ENCODE results near the gene NT5M. TPM values are rescaled to one million over a fixed set of nuclear protein-coding genes. Genes with fewer than 3 reads are reported as not detected.

Gene NT5M
- total RNA-seq, 1 donor, result 5.5 TPM

DNA sequence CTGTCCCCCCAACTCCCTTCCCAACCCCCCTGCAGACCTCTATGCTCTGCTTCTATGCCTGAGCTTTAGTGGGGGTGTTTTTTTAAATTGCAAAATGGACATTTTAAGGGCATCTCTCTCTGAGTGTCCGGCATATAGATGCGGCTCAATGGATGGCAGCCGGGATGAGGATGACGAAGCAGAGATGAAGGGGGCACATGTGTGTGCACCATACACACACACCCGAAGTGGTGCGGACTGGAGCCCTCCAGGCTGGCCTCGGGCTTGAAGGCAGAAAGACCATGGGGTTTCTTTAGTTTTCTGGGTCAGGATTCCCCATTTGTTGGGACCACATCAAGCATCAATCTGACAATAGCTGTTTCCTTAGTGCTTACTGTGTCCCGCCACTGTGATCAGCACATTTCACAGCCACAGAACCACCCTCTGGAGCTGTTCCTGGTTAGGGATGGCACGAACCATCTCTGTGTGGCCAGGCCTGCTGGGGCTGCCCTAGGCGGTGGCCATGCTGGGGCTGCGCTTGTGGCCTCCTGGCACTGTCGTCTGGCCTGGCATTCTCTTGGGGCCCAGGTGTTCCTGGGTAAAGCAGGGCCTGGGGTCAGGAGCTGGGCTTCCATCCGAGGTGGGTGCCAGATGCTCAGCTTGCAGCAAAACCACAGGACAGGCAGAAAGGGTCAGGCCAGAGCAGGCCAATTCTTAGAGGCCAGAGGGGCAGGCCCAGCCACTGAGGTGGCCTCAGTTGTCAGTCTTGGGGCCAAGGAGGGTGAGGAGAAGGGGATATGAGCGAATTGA is 49.9 kb downstream of the NT5M start:
- H3K27me3 ChIP-seq (ENCODE audit: insufficient read depth, low read length), result no peaks in the 10 kb centered on the region
- no peaks in the 10 kb centered on the region for H3K4me1 ChIP-seq (ENCODE audit: insufficient read depth, low read length)
- H3K4me3 ChIP-seq (ENCODE audit: low read length), result no peak overlapping the region
- no peaks in the 10 kb centered on the region for H3K9me3 ChIP-seq (ENCODE audit: low read depth, low read length)

DNA sequence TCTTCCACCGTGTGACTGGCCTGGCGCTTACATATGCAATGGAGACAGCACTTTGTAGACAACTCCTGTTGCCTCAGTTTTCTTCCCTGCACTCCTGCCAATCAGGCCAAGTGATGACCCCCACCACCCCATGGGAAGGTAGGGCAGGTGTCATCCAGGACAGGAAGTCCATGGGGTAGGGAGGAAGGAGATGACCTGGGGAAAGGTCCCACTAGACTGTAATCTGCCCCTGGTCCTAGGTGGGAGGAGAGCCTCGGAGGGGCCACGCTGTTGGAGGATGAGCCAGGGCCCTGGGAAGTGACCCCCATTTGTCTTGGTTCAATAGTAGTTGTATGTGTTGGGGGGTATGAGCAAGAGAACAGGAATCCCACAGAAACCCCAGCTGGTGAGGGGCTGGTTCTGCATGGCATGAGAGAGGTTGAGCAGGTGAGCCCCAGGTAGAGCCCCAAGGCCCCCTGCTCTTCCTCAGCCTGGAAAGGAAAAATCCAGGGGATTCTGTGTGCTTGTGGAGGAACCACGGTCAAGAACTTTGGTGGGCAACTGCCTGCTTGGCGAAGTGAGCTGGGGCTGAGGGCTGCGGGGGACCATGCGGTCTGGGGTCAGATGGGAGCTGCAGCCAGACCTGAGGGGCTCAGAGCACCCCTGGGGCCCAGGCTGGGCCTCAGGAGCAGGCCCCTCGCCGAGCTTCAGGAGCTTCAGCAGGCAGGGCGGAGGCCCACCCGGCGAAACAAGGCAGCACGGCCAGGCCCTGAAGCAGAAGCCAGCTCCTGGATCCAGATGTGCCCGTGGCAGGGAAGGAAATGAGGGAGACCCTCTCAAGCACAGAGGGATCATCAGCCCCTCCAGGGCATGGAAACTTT is 50.7 kb downstream of the NT5M start:
- Histone ChIP-seq H3K27me3 (ENCODE audit: insufficient read depth, low read length) (no peaks in the 10 kb centered on the region), H3K4me3 (ENCODE audit: low read length) (no peak overlapping the region), H3K4me1 (ENCODE audit: insufficient read depth, low read length) (no peaks in the 10 kb centered on the region), H3K9me3 (ENCODE audit: low read depth, low read length) (no peaks in the 10 kb centered on the region)

GRCh38 chr17:17354560-17355349 is 51.6 kb downstream of the NT5M start:
- Histone ChIP-seq H3K4me3 (ENCODE audit: low read length) (no peak overlapping the region), H3K9me3 (ENCODE audit: low read depth, low read length) (no peaks in the 10 kb centered on the region), H3K4me1 (ENCODE audit: insufficient read depth, low read length) (no peaks in the 10 kb centered on the region), H3K27me3 (ENCODE audit: insufficient read depth, low read length) (no peaks in the 10 kb centered on the region)

- Histone ChIP-seq H3K27me3 (ENCODE audit: insufficient read depth, low read length) (no peaks in the 10 kb centered on the region), H3K4me1 (ENCODE audit: insufficient read depth, low read length) (no peaks in the 10 kb centered on the region), H3K4me3 (ENCODE audit: low read length) (no peak overlapping the region), H3K9me3 (ENCODE audit: low read depth, low read length) (no peaks in the 10 kb centered on the region)
Measured at GRCh38 chr17:17355426-17355825, 52.3 kb downstream of the NT5M start.

DNA sequence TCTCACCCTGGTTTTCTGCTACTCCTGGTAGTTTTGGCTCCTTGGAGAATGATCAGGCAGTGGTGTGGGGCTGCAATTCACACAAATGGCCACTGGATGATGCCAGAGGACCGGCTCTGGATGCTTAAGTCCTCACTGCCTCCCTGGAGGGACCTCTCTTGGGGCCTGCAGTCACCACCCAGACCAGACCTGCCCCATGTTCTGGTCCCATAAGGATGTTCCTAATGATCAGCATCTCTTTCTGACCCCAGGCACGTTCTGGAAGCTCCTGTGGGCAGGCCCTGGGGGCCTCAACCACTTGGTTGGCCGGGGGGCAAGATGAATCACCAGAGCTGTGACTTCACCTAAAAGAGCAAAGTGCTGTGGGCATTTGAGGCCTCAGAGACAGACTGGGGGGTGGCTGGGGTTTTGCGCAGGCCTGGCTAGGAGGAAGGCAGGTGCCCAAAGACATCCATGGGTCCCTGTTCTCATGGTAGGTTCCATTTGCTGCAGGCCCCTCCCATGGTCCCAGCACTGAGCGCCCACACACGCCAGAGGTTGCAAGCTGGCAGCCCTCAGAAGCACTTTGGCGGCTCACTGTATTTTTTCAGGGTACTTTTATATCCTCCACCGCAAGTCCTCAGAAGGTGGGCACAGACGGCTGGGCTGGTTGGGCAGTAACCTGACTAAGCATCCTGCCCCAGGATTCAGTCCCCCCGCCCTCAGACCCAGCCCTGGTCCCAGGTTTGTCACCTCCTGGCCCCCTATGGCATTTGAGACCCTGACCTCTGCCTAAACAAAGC is 53.2 kb downstream of the NT5M start:
- Histone ChIP-seq H3K4me3 (ENCODE audit: low read length) (no peak overlapping the region), H3K27me3 (ENCODE audit: insufficient read depth, low read length) (no peaks in the 10 kb centered on the region), H3K9me3 (ENCODE audit: low read depth, low read length) (no peaks in the 10 kb centered on the region), H3K4me1 (ENCODE audit: insufficient read depth, low read length) (no peaks in the 10 kb centered on the region)

DNA sequence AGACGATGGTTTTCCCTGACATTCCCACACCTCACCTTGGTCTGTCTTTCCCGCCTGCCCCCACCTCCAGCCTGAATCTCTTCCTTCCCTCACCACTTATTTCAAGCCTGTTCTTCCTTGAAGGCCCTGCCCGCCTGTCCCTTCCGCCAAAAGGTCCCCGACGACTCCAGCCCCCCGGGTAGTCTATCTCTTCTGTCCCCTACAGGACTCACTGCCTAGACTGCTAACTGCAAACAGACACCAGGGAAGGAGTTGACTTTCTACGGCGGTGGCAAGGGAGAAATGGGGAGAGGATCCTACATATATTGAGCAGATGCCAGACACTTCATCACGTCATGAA is 53.7 kb downstream of the NT5M start:
- no peak overlapping the region for H3K4me3 ChIP-seq (ENCODE audit: low read length)
- H3K9me3 ChIP-seq (ENCODE audit: low read depth, low read length), result no peaks in the 10 kb centered on the region
- H3K4me1 ChIP-seq (ENCODE audit: insufficient read depth, low read length), result no peaks in the 10 kb centered on the region
- H3K27me3 ChIP-seq (ENCODE audit: insufficient read depth, low read length), result no peaks in the 10 kb centered on the region

- Histone ChIP-seq H3K4me1 (ENCODE audit: insufficient read depth, low read length) (no peaks in the 10 kb centered on the region), H3K9me3 (ENCODE audit: low read depth, low read length) (no peaks in the 10 kb centered on the region), H3K27me3 (ENCODE audit: insufficient read depth, low read length) (no peaks in the 10 kb centered on the region), H3K4me3 (ENCODE audit: low read length) (no peak overlapping the region)
Measured at GRCh38 chr17:17358060-17358751, 55.0 kb downstream of the NT5M start.

DNA sequence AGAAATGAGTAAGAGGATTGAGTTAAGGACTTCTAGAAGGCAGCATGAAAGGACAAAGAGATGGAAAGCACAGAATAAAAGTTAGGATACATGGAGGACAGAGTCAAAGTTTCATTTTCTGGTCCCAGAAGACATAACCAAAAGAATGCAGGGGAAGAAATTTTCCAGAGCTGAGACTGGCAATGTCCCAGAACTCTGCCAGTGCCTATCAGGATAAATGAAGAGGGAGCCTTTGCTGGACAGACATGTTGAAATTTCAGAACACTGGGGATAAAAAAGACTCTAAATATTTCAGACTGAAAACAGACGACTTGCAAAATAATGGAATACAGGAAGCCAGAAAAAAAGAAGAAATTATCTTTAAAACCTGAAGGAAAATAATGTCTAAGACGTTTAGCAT is 55.7 kb downstream of the NT5M start:
- Histone ChIP-seq H3K9me3 (ENCODE audit: low read depth, low read length) (no peaks in the 10 kb centered on the region), H3K27me3 (ENCODE audit: insufficient read depth, low read length) (no peaks in the 10 kb centered on the region), H3K4me1 (ENCODE audit: insufficient read depth, low read length) (no peaks in the 10 kb centered on the region), H3K4me3 (ENCODE audit: low read length) (no peak overlapping the region)

- H3K4me1 ChIP-seq (ENCODE audit: insufficient read depth, low read length), result no peaks in the 10 kb centered on the region
- H3K27me3 ChIP-seq (ENCODE audit: insufficient read depth, low read length), result no peaks in the 10 kb centered on the region
- no peaks in the 10 kb centered on the region for H3K9me3 ChIP-seq (ENCODE audit: low read depth, low read length)
- no peak overlapping the region for H3K4me3 ChIP-seq (ENCODE audit: low read length)
Measured at GRCh38 chr17:17359271-17359670, 56.1 kb downstream of the NT5M start.

DNA sequence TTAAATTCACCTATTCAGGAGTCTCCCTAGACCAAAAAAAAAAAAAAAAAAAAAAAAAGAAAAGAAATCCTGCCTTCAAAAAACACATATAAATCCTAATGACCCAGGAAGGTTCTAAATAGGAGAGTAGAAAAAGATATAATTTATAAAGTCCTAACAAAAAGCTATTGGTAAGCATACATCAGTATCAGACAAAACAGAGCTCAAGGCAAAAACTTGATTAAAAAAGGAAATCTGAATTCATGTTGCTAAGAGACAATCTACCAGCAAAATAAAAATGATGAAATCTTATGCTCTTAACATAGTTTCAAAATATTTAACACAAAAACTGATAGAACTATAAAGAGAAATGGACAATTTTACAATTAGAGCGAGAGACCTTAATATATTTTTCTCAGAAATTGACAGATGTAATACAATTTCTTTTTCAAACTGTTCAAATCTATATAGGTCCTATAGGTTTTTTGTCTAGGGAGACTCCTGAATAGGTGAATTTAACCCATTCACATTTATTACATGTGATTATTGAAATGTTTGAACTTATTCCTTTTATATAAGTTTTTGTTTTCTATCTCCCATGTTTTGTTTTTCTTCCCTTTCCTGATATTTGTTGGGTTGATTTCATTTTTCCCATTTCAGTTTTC is 57.0 kb downstream of the NT5M start:
- Histone ChIP-seq H3K4me3 (ENCODE audit: low read length) (no peak overlapping the region), H3K9me3 (ENCODE audit: low read depth, low read length) (no peaks in the 10 kb centered on the region), H3K27me3 (ENCODE audit: insufficient read depth, low read length) (no peaks in the 10 kb centered on the region), H3K4me1 (ENCODE audit: insufficient read depth, low read length) (no peaks in the 10 kb centered on the region)

DNA sequence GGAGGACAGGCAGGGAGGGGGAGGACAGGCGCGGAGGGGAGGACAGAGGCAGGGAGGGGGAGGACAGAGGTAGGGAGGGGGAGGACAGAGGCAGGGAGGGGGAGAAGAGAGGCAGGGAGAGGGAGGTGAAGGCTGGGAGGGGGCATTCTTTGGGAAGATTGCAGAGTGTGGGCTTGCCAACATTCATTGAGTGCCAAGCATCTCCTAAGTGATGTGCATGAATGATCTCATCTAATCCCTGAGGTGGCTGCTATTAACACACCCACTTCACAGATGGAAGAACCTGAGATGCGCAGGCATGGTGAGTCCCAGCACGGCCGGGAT is 58.3 kb downstream of the NT5M start:
- no peaks in the 10 kb centered on the region for H3K9me3 ChIP-seq (ENCODE audit: low read depth, low read length)
- no peaks in the 10 kb centered on the region for H3K27me3 ChIP-seq (ENCODE audit: insufficient read depth, low read length)
- no peaks in the 10 kb centered on the region for H3K4me1 ChIP-seq (ENCODE audit: insufficient read depth, low read length)
- H3K4me3 ChIP-seq (ENCODE audit: low read length), result no peak overlapping the region

- no peaks in the 10 kb centered on the region for H3K9me3 ChIP-seq (ENCODE audit: low read depth, low read length)
- H3K4me3 ChIP-seq (ENCODE audit: low read length), result no peak overlapping the region
- H3K27me3 ChIP-seq (ENCODE audit: insufficient read depth, low read length), result no peaks in the 10 kb centered on the region
- no peaks in the 10 kb centered on the region for H3K4me1 ChIP-seq (ENCODE audit: insufficient read depth, low read length)
Measured at GRCh38 chr17:17361867-17362539, 58.8 kb downstream of the NT5M start.

GRCh38 chr17:17362540-17362930 is 59.4 kb downstream of the NT5M start:
- Histone ChIP-seq H3K4me1 (ENCODE audit: insufficient read depth, low read length) (no peaks in the 10 kb centered on the region), H3K4me3 (ENCODE audit: low read length) (no peak overlapping the region), H3K9me3 (ENCODE audit: low read depth, low read length) (no peaks in the 10 kb centered on the region), H3K27me3 (ENCODE audit: insufficient read depth, low read length) (no peaks in the 10 kb centered on the region)

Data from mononuclear cell (primary cell).